Measurements from ENCODE around the gene OR52N1.

The OR52N1 gene

DNA sequence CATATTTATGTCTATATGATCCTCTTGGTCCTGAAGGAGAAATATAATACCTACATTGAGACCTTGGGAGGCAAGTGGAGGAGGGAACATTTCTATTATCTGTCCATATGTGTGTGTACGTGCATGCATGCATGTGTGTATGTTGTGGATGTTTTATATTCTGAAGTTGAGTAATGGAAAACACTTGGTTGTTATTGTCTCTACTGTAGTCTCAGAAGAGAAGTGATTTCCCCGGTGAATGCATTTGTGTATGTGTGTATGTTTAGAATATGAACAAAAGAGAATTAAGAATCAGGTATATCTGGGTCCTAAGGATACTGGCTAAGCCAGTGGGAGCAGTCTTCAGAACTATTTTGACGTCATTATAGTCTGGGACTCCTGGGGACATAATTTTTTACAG is at the start of gene OR52N1:
TSS of gene OR52N1 (minus strand) at position 101 of the 400 bp plus-strand sequence. CDS start 2,449 bp downstream, outside the sequence.
- no peak for DNase-seq (ENCODE audit: low read depth in 2 of 2)

DNA sequence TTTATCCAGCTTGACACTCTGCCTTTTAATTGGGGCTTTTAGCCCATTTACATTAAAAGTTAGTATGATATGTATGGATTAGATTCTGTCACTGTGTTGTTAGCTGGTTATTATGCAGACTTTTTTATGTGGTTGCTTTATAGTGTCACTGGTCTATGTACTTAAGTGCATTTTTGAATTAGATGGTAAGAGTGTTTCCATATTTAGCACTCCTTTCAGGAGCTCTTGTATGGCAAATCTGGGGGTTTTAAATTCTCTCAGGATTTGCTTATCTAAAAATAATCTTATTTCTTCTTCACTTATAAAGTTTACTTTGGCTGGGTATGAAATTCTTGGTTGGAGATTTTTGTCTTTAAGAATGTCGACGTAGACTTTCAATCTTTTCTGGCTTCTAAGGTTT is 46.6 kb upstream of the OR52N1 start:
- no peak for DNase-seq (ENCODE audit: low read depth in 2 of 2)

DNA sequence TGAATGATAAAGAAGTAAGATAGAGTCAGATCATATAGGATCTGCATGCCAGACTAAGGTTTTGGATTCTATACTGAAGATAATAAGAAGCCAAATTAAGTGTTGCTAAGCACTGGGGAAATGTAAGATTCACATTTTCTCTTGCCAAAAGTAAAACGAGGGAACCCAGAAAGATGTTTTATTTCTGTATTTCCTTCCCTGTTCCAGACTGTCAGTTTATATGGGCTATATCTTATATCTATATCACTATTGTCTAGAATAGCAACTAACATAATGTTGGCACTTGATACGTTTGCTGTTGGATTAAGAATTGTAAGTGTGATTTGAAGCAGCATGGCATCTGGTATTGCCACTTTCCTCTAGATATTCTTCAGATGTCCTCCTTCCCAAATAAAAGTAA is 42.4 kb upstream of the OR52N1 start:
- DNase-seq (ENCODE audit: low read depth in 2 of 2): no peak

DNA sequence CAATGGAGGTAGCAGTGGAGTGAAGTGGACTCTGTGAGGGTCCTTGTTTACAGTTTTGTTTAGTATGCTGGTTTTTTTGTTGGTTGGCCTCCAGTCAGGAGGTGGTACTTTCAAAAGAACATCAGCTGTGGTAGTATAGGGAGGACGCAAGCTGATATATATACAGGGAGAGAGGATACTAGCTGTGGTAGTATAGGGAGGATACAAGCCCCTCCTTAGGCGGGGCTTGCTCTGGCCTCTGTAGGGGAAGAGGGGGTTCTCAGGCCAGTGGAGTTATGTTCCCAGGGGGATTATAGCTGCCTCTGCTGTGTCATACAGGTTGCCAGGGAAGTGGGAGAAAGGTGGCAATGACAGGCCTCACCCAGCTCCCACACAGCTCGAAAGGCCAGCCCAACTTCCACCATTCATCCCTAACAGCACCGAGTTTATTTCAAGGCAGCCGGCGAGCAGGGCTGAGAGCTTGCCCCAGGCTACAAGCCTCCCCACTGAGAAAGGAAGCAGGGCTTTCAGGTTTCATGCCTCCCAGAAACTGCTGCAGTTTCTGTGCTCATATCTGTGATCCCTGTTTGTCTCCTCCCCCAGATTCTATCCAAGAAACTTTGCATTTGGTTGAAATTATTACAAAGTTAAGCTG is 40.2 kb upstream of the OR52N1 start:
- DNase-seq (ENCODE audit: low read depth in 2 of 2): no peak

DNA sequence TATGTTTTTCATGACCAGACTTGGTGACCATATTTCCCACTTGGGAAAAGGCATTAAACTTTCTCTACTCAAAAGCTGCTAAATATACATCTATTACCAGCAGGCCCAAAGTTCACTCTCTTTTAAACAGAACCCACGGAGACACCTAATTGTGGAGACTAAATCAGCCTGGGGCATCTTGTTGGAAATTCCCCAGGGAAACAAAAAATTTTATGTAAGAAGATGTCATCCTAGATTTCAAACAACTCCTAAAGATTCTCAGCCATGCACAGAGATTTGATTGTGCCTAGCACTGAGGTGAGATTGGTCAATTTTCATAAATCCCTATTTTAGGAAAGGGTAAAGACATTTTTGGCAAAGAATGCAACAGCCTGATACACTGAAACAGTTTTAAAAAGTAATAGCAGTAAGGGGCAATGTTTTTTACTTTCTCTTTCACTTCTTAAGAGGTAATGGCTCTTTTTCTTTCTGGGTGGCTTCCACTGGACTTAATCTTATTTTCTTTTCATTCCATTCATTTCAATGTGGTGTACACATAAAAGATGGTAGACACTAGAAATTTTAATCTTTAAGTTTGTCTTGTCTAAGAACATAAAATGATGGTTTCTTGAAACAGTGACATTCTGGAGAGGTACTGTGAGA is 27.3 kb upstream of the OR52N1 start:
- DNase-seq (ENCODE audit: low read depth in 2 of 2): no peak

DNA sequence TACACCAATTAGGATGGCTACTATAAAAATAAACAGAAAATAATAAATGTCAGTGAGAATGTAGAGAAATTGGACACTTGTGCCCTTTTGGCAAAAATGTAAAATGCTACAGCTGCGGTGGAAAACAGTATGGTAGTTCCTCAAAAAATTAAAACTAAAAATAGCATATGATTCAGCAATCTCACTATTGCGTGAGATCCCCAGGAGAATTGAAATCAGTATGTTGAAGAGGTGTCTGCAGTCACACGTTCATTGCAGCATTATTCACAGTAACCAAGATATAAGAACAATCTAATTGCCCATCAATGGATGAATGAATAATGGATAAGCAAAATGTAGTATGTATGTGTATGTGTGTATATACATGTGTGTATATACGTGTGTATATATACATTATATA is 24.5 kb upstream of the OR52N1 start:
- no peak for DNase-seq (ENCODE audit: low read depth in 2 of 2)

DNA sequence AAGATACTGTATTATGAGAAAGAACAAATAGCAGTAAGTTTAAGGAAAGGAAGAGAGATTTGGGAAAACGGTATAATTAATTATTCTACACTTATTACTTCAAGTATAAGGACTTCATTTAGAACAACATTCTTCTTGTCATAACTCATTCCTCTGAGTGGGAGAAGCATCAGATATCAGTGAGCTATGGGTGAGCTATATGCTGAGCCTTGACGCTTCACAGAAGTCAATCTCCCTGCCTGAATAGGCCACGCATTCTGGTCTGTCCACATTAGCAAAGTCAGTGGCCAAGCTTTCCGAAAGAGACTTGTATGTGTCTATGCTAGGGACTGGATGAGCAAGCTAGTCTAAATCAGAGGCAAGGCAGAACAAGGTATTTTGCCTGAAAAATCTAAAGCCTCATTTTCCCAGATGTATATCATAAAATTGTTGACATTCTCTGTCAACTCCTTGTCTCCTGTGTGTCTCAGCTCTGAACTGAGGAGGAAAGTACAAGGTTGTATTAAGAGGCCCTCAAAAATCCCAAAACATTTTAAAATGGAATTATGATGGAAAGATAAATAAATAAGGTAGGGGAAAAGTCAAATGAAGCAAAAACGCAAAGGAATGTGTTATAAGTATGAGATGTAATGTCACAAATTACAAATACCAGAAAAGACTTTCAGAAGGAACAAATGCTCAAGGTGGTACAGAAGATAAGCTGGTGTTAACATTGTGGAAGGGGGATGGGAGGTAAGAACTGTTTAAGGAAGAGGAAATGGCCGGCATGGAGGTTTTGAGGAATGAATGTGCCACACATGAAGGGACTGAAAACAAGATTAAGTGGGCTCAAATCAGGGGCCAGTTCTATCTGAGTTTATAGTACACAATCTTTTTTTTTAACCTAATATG is 19.1 kb upstream of the OR52N1 start:
- no peak for DNase-seq (ENCODE audit: low read depth in 2 of 2)

DNA sequence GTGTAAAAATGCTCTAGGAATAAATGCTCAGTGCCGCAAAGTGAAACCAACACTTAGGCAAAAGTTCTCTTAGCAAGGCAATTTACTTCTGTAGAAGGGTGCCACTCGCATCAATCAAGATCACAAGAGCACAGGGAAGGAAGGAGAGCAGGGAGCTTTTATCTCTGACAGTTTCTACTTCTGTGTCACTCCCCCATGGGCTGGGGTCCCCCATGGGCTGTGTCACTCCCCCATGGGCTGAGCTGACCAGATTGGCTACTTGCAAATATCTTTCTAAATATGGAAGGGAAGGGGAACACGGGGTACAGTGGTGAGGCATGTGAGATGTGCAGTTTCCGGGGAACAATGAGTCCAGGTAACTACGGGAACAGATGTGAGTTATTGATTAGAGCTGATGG is 18.1 kb upstream of the OR52N1 start:
- no peak for DNase-seq (ENCODE audit: low read depth in 2 of 2)

DNA sequence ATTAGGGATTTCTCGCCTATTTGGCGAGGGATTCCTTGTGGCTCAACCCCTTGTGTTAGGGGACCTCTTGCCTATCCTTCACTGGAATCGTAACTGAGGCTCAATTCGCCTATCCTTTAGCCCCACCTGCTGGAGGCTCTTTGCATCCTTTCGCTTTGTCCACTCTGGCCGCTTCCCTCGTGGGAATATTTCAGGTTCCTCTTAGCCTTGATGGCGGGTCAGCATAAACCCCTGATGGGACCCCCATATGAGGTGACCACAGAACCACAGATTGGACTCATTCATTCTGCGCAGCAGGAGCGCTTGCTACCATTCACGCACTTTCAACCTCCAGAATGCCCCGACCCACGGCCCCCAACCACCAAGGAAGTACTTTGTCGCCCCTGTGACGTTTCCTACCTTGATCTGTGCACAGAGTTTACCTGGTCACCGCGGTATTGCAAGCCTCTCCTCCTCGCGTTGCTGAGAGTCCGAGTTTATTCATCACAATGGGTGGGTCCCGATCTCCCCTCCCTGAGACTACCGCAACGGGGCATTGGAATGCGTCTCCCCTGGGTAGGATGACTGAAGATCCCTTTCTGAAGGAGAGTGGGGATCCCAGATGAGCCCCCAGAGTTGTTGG is 17.5 kb upstream of the OR52N1 start, which contains the start of gene OR52N2:
TSS of gene OR52N2 (plus strand) at position 425 of the 622 bp plus-strand sequence. CDS start 11,412 bp downstream, outside the sequence.
- DNase-seq (ENCODE audit: low read depth in 2 of 2): peak; percentile 36 to 48

DNA sequence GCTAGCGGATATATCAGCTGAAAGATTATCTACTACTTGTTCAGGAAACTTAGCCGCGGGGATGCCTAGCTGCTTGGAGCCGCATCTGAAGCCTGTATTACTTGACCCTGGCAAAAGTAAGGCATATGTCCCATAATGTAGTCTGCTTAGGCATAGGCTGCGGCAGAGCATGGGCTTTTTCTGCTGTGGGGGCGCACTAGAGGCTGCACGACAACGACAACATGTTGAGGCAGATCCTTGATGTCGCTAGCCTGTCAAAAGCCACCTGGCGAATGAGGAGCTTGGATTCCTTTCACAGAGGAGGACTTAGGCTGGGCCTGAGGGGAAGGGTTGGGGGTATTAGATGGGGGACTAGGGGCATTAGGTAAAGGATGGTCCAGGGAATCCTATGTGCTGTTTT is 16.5 kb upstream of the OR52N1 start:
- DNase-seq (ENCODE audit: low read depth in 2 of 2): no peak

DNA sequence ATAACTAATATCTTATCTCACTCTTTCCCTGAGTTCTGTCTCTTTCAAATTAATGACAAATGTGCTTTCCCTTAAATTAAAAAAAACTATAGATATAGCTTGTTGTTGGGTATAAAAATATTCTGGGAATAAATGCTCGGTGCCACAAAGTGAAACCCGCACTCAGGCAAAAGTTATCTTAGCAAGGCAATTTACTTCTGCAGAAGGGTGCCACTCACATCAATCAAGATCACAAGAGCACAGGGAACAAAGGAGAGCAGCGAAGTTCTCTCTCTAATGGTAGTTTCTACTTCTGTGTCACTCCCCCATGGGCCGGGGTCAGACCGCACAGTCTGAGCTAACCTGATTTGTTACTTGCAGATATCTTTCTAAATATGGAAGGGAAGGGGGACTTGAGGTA is 12.9 kb upstream of the OR52N1 start:
- no peak for DNase-seq (ENCODE audit: low read depth in 2 of 2)

DNA sequence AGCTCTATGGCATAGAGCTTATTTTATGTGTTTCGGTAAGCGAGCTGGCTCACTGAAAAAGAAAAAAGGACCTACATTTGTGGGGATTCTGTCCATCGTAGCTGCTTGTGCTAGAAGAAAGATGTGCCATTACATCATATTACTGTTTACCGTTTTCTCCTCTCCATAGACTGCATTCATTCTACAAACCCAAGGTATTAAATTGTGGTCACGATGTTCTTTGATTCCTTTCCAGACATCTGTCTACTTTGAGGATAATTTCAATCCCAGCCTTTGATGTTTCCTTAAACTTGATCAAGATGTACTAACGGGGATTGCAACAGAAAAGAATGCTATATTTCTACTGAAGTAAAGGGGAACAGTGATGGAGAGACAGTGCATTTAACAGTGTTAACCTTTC is 5.5 kb upstream of the OR52N1 start:
- no peak for DNase-seq (ENCODE audit: low read depth in 2 of 2)

DNA sequence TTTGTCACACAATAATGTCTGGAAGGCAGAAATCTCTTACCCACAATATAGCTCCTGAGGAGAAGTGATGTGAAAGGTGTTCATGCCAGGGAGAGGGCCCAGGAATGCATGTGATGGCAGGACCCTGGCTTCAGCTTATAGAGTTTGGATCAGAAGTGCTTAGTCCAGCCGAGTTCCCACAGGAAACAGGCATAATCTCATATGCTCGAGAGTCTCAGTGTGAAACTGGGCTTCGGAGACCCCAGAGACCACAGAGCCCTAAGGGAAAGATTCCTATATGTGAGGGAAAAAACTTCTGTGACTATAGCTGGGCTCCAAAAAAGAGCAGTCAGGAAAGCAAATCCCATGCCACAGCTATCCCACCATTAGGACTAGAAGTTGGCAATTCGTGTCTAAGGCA is 7.8 kb downstream of the OR52N1 start, which contains the start of gene OR52N5:
TSS of gene OR52N5 (minus strand) at position 101 of the 400 bp plus-strand sequence. CDS start 4,721 bp downstream, outside the sequence.
- DNase-seq (ENCODE audit: low read depth in 2 of 2): no peak

DNA sequence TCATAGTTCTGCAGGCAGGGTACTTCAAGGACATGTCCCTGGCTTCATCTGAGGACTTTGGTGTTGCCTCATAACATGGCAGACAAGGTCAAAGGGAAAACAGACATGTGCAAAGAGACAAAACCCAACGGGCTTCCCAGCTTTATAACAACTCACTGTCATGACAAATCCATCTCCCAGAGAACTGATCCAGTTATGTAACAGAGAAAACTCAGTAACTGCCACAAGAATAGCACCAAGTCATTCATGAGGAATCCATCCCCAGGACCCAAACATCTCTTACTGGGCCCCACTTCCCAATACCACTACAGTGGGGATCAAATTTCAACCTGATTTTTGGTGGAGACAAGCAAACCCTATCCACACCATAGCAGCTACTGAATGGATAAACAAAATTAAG is 24.0 kb downstream of the OR52N1 start:
- DNase-seq (ENCODE audit: low read depth in 2 of 2): no peak

DNA sequence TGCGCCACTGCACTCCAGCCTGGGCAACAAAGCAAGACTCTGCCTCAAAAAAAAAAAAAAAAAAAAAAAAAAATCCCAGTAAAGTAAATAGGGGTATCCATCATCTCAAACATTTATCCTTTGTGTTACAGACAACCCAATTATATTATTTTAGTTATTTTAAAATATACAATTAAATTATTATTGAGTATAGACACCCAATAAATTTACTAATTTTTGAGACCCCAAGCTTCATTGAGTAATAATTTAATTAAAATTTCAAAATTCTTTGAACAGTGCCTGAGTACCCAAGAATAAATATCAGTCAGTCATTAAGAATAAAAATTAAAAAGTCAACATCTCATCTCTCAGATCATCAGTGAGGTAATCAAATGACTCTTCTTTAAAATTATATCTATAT is 37.1 kb downstream of the OR52N1 start, which contains the start of gene OR52N4:
TSS of gene OR52N4 (plus strand) at position 301 of the 400 bp plus-strand sequence. CDS start 498 bp downstream, outside the sequence.
- DNase-seq (ENCODE audit: low read depth in 2 of 2): no peak

DNA sequence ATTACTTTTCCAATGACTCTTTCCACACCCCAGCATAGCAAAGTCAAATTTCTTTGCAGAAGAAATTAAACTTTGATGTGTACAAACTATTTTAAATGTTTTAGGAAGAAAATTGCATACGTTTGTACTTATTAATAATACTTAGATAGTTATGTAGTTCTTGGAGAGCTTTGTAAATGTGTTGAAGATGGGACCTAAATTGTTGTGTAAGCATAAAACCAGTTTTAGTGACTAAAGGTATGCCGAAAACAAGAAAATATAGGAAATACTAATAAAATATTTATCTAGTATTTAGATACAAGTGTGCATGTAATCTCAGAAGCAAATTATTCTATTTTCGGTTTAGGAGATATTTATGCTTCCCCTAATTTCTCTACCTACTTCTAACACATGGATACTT is 41.2 kb downstream of the OR52N1 start:
- DNase-seq (ENCODE audit: low read depth in 2 of 2): no peak

DNA sequence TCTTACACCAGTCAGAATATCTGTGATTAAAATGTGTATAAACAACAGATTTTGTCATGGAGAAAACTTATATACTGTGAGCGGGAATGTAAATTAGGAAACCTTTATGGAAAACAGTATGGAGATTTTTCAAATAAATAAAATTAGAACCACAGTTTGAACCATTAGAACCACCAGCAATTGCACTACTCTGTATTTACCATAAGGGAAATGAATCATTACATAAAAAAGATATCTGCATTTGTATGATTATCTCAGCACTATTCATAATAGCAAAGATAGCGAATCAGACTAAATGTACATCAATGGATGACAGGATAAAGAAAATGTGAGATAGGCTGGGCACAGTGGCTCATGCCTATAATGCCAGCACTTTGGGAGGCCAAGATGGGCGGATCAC is 44.5 kb downstream of the OR52N1 start:
- no peak for DNase-seq (ENCODE audit: low read depth in 2 of 2)

DNA sequence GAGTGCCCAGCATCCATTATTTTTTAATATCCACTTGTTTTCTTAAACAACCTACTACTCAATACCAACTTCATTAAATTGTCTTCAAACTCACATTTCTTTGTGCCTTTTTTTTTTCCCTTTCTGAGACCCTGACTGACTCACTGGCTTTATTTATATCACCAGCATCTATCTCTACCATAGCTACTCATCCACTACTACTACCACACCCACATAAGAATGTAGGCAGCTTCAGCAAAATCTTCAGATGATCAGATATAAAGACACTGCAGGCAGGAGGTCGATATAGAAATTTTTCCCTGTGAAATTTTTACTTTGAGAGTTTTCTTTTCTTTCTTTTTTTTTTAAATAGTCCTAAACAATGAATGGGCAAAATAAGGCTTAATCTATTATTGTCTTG is 52.6 kb downstream of the OR52N1 start:
- DNase-seq (ENCODE audit: low read depth in 2 of 2): no peak

DNA sequence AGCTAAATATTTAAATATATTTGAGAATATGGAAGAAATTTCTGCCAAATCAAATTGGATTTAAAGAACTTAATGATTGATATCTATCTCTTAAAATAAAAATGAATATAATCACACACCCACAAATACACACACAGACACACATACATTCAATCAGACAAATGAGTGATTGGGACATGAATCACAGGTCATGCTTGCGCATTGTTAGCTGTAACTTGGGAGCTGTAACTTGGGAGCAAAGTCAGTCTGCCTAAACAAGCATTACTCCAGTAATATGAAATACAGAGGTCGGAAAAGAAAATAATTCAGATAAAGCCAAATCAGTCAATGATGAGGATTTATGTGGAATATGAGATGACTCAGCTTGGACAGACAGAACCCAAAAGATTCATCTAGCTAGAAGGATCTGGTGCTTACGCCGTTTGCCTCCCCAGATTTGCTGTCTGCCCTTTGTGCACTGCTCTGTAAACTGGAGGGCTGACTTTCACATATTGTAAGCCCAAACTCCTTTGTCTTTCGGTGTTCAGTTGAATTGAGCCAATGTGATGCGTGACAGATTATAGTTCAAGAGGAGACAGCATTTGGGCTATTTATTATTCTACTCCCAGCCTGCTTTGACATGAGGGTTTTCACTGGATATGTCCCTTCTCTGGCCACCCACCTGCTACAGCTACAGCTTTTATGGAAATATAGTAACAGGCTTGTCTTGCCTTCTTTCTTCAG is 53.2 kb downstream of the OR52N1 start:
- no peak for DNase-seq (ENCODE audit: low read depth in 2 of 2)

DNA sequence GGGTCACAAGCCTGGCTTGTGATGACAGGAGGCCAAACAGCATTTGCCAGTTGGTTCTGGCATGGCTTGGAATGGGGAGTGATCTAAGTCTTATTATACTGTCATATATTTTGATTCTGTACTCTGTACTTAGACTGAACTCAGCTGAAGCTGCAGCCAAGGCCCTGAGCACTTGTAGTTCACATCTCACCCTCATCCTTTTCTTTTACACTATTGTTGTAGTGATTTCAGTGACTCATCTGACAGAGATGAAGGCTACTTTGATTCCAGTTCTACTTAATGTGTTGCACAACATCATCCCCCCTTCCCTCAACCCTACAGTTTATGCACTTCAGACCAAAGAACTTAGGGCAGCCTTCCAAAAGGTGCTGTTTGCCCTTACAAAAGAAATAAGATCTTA is 54.0 kb downstream of the OR52N1 start:
- peak; percentile 15 to 22 for DNase-seq (ENCODE audit: low read depth in 2 of 2)

Data from fibroblast of skin of left quadriceps (primary cell).